GM18907 (cell line): ENCODE data around the gene C4B.
"Not testable (repeated sequence)": the region's sequence is repeated elsewhere in the genome, so short reads cannot be mapped to it uniquely, and the experiment has no call there.

ENCODE experiments used
- ATAC-seq: cut with Tn5 transposase; IDR thresholded peaks from one replicate; pipeline ENCODE4 v1.9.1; 2021; ENCODE audit warnings: mild to moderate bottlenecking, moderate library complexity; ENCODE audit not compliant: unreplicated experiment

C4B gene

DNA sequence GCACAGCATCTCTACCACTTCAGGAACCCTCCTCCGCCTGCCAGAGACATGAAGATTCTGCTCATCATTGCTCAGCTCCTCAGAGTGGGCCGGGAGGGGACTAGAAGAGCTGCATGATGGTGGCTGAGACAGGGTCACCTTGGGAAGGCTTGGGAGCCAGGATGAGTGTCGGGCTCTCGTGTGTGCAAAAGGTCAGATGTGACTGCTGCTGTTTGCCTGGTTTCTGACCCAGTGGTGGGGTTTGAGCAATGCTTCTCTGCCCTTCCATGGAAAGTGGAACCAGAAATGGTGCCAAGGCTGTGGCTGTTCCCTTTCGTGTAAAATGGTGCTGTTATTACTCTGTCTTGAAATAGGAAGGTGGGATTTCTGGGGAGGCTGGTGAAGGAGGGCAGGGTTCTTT, 33.6 kb upstream of the C4B start:
- ATAC-seq, result not testable (repeated sequence)

GRCh38 chr6:31981744-31982143, 32.9 kb upstream of the C4B start, which contains the start of gene C4A:
TSS of gene C4A (plus strand) at chr6:31982057. CDS start at chr6:31982108, 51 bp downstream.
- not testable (repeated sequence) for ATAC-seq

GRCh38 chr6:31989363-31989762, 25.2 kb upstream of the C4B start:
- not testable (repeated sequence) for ATAC-seq

DNA sequence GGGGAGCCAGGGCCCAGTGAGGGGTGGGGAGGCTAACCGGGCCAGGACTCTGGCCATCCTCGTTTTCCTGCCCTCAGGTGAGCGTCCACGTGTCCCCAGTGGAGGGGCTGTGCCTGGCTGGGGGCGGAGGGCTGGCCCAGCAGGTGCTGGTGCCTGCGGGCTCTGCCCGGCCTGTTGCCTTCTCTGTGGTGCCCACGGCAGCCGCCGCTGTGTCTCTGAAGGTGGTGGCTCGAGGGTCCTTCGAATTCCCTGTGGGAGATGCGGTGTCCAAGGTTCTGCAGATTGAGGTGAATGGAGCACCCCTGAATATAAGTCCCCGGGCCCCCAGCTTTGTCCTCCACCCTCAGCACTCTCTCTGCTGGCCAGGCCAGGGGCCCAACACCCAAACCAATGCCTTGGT, 20.2 kb upstream of the C4B start:
- not testable (repeated sequence) for ATAC-seq

DNA sequence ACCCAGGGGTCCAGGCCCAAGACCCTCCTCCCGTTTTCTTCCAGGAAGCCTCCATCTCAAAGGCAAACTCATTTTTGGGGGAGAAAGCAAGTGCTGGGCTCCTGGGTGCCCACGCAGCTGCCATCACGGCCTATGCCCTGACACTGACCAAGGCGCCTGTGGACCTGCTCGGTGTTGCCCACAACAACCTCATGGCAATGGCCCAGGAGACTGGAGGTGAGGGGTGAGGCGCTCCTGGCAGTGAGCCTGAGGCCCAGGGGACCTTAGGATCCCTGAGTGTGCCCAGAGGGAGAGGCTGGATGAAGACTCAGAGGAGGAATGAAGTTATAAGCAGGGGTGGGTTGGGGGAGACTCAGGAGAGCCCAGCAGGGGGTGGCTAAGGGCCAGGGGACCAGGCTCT, 18.2 kb upstream of the C4B start:
- not testable (repeated sequence) for ATAC-seq

GRCh38 chr6:32002546-32003268, 11.9 kb upstream of the C4B start:
- ATAC-seq, result not testable (repeated sequence)

DNA sequence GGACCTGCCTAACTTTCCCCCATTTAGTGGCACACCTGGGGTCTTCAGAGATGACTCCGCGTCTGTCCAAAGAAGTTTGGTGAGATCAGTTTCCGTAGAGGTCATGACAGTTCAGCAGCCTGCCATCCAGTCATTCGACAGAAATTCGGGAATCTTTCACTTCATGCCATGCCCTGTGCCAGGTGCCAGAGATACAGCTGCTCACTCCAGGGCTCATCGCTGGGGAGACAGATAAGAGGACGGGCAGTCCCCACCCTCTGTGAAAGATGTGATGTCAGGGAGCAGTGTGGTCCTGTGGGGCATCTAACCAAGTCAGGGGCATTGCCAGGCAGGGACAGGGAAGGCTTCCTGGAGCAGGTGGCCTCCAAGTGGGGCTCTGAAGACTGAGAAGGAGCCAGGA, 11.3 kb upstream of the C4B start:
- not testable (repeated sequence) for ATAC-seq

DNA sequence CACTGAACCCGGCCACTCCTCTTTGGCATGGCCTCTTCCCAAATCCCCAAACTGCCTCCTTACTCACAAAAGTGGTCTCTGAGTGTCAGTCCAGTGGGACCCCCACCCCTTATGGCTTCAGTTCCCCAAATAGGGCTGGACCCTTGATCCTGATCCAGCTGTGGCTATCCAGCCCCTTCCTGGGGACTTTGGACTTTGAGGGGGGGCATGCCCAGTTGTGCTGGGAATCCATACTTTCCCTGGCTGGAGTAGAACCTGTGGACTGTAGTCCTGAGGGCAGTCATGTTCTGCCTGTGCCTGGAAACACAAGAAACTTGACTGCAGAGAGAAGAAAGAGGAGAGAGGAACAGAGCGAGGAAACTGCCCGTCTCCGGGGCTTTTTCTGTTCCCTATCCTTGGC, 10.2 kb upstream of the C4B start:
- ATAC-seq, result not testable (repeated sequence)

- not testable (repeated sequence) for ATAC-seq
These were observed 9.6 kb upstream of the C4B start for GRCh38 chr6:32004864-32005537.

GRCh38 chr6:32005538-32005880, 9.1 kb upstream of the C4B start:
- not testable (repeated sequence) for ATAC-seq

DNA sequence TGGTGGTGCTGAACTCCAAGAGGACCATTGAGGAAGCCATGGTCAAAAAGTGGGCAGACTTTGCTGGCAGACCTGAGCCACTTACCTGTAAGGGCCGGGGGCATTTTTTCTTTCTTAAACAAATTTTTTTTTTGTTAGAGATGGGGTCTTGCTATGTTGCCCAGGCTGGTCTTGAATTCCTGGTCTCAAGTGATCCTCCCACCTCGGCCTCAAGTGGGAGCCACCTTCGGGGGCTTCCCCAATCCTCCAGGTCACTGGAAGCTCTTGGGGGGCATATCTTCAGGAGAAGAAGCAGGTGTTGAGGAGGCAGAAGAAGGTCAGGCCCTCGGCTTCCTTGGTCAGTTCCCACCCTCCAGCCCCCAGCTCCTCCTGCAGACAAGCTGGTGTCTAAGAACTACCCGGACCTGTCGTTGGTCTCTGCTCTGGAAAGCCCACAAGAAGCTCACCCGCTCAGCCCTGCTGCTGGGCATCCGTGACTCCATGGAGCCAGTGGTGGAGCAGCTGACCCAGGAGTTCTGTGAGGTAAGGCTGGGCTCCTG, 8.5 kb upstream of the C4B start:
- ATAC-seq, result not testable (repeated sequence)

GRCh38 chr6:32007086-32007485, 7.5 kb upstream of the C4B start:
- ATAC-seq, result not testable (repeated sequence)

DNA sequence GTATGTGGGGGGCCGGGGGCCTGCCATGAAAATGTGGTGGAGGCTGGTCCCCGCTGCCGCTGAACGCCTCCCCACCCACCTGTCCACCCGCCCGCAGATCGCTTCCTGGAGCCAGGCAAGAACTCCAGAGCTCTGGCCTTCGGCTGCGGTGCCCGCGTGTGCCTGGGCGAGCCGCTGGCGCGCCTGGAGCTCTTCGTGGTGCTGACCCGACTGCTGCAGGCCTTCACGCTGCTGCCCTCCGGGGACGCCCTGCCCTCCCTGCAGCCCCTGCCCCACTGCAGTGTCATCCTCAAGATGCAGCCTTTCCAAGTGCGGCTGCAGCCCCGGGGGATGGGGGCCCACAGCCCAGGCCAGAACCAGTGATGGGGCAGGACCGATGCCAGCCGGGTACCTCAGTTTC, 6.6 kb upstream of the C4B start:
- not testable (repeated sequence) for ATAC-seq

DNA sequence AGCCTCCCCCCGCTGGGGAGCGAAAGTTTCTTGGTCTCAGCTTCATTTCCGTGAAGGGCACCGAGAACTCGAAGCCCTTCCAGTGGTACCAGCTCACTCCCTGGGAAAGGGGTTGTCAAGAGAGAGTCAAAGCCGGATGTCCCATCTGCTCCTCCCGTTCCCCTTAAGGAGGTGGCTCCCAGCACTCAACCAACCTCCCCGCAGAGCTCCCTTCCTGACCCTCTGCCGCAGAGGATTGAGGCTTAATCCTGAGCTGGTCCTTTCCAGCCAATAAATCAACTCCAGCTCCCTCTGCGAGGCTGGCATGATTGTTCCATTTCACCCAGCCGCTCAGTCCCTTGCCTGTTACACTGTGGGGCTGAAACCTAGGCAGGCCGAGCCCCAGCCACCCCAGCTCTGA, 6.0 kb upstream of the C4B start:
- not testable (repeated sequence) for ATAC-seq

- ATAC-seq, result not testable (repeated sequence)
These were observed 5.1 kb upstream of the C4B start for GRCh38 chr6:32009537-32009936.

DNA sequence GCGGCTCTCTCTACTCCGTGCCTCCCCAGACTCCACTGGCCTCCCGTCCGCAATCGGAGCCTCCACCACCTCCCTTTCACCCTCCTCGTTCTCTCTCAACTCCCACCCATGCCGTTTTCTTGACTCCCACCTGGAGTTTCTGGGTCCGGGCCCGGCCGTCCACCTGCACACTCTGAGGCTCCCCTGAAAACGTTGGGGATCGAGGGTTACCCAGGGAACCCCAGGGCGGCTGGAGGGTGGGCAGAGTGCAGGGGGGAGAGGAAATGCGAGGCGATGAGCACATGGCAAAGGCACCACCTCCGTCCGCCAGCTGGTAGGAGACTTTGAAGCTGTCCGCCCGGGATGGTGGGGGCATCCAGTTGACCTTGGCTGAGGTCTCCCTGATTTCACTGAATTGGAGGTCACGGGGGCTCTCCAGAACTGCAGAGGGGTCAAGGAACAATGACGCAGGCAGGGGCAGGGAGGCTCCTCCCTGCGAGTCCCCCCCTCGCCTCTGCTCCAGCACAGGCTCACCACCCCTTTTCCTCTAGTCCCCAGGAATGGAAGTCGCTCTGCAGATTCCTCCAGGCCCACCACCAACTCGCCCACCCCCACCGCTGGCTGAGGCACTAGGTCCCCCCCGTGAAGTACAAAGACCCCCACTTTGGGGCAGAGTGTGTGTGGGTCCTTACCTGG, 3.6 kb upstream of the C4B start:
- ATAC-seq, result not testable (repeated sequence)

DNA sequence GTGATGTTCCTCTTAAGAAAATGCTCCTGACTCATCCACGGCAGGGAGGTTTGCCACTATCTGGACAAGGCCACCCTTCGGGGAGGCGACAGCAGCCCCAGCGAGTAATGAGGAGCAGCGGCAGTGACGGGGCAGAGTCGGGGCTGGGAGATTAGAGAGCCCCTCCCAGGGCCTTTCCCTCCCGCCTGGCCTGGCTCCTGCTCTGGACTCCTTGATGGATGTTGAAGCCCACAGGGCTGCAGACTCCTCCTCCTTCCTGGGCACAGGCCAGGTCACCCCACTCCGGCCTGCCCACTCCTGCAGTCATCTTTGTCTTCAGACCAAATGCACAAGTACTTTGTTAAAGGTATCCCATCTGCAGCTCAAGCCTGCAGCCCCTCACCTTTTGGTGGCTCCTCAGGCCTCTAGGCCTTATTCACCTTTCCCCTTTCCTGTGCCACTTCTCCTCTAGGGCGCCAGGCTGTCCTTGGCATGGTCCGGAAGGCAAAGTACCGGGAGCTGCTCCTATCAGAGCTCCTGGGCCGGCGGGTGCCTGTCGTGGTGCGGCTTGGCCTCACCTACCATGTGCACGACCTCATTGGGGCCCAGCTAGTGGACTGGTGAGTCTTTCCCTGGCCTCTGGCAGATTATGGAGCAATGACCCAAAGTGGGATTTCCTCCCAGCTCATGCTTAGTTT, 1.5 kb upstream of the C4B start:
- ATAC-seq, result not testable (repeated sequence)

GRCh38 chr6:32013738-32014137, 857 bp upstream of the C4B start:
- not testable (repeated sequence) for ATAC-seq

DNA sequence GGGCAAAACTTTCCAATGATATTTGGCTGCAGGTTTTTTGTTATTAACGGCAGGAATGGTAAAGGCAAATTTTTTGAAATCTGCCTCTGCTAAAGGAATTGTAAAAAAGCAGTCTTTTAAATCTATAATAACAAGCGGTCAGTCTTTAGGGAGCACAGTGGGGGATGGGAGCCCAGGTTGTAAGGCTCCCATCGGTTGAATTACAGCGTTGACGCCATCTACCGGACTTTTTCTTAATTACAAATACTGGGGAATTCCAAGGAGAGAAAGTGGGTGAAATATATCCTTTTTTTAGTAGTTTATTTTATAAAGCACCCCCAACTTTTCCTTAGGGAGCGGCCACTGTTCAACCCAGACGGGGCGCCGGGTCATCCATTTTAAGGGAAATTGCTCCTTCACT, 7.5 kb downstream of the C4B start:
- not testable (repeated sequence) for ATAC-seq

- ATAC-seq, result not testable (repeated sequence)
These were observed 14.0 kb downstream of the C4B start for GRCh38 chr6:32028631-32029030.

GRCh38 chr6:32029553-32029952, 15.0 kb downstream of the C4B start:
- ATAC-seq, result not testable (repeated sequence)
